Thoracic aorta (tissue), 2 donors: ENCODE data around the gene MED17. TPM values are rescaled to one million over a fixed set of nuclear protein-coding genes. Genes with fewer than 3 reads are reported as not detected.

Experiments
- ATAC-seq: fragments of 150-250 bp; one replicate; pipeline ENCODE4 v1.8.0; 2017; ENCODE audit warnings: low read depth; ENCODE audit not compliant: insufficient number of reproducible peaks, low FRiP score
- DNase-seq: peaks from one replicate; pipeline ENCODE4 v3.0.0-alpha.2; 2020; ENCODE audit warnings: low spot score
- H3K27ac ChIP-seq, 2 donors: fragments of 200-600 bp; sonication (generic); 1 replicate in 1 of 2; 2 replicates in 1 of 2; pipeline ENCODE4 v1.5.1; 2016; ENCODE audit warnings: mild to moderate bottlenecking in 2 of 2, moderate library complexity in 2 of 2
- H3K27me3 ChIP-seq: fragments of 200-600 bp; sonication (generic); replicated peaks from 2 replicates; pipeline ENCODE4 v1.6.0; 2016; ENCODE audit warnings: mild to moderate bottlenecking; ENCODE audit not compliant: insufficient read depth
- H3K36me3 ChIP-seq: fragments of 200-600 bp; sonication (generic); one replicate; pipeline ENCODE4 v1.5.1; 2016
- H3K4me1 ChIP-seq, 2 donors: fragments of 200-600 bp; sonication (generic); 1 replicate in 1 of 2; 2 replicates in 1 of 2; pipeline versions ENCODE4 v1.5.1 to v1.6.0; 2016; ENCODE audit warnings: low read depth in 2 of 2, mild to moderate bottlenecking in 1 of 2; ENCODE audit not compliant: control insufficient read depth in 1 of 2
- H3K4me3 ChIP-seq: fragments of 200-600 bp; sonication (generic); 2 replicates; pipeline ENCODE4 v1.5.1; 2016; ENCODE audit warnings: mild to moderate bottlenecking
- H3K9me3 ChIP-seq: fragments of 200-600 bp; sonication (generic); 2 replicates; pipeline ENCODE4 v1.5.1; 2016
- CTCF ChIP-seq: fragments of 200-600 bp; sonication (generic); IDR thresholded peaks from one replicate; pipeline ENCODE4 v1.5.1; 2019; ENCODE audit warnings: antibody characterized with exemption
- total RNA-seq, 2 donors: library from RNA; depleted of rRNA; stranded (reverse); fragments of >200 nt; gene quantifications; one replicate each; pipeline versions ENCODE4 v1.1.0 to v1.2.3, GENCODE V29; 2016

MED17 gene
- total RNA-seq, 2 donors from 2014 or later = 12.3 to 32.7 TPM

GRCh38 chr11:93761910-93762309, 22.2 kb upstream of the MED17 start:
- Histone ChIP-seq H3K27me3 (no peaks in the 10 kb centered on the region), H3K4me3 (no peak overlapping the region), H3K36me3 (peaks cover 30% of the 10 kb centered on the region), H3K27ac (no peak overlapping the region), H3K4me1 (no peaks in the 10 kb centered on the region), H3K9me3 (no peaks in the 10 kb centered on the region)
- TF ChIP-seq CTCF = no peak
- DNase-seq (no peak), ATAC-seq (no peak)

- Histone ChIP-seq H3K27me3 (no peaks in the 10 kb centered on the region), H3K36me3 (peaks cover 3% of the 10 kb centered on the region), H3K27ac (no peak overlapping the region), H3K4me3 (no peak overlapping the region), H3K9me3 (no peaks in the 10 kb centered on the region), H3K4me1 (no peaks in the 10 kb centered on the region)
- ATAC-seq (no peak), DNase-seq (no peak)
- TF ChIP-seq CTCF = no peak
Observed at GRCh38 chr11:93765551-93765950, 18.5 kb upstream of the MED17 start.

- no peak for TF ChIP-seq CTCF
Observed at GRCh38 chr11:93766504-93766903, 17.6 kb upstream of the MED17 start.

GRCh38 chr11:93767018-93767417, 17.1 kb upstream of the MED17 start:
- no peak for TF ChIP-seq CTCF
- ATAC-seq = no peak
- Histone ChIP-seq H3K27ac (no peak overlapping the region), H3K9me3 (no peaks in the 10 kb centered on the region), H3K36me3 (no peaks in the 10 kb centered on the region), H3K4me3 (no peak overlapping the region), H3K27me3 (no peaks in the 10 kb centered on the region), H3K4me1 (no peaks in the 10 kb centered on the region)
- no peak for DNase-seq

More at GRCh38 chr11:93766504-93766903, 17.6 kb upstream of the MED17 start:
- ATAC-seq (no peak), DNase-seq (no peak)
- H3K4me3 ChIP-seq = no peak overlapping the region
- H3K36me3 ChIP-seq = no peaks in the 10 kb centered on the region
- no peaks in the 10 kb centered on the region for H3K4me1 ChIP-seq
- H3K9me3 ChIP-seq = no peaks in the 10 kb centered on the region
- no peak overlapping the region for H3K27ac ChIP-seq
- H3K27me3 ChIP-seq = no peaks in the 10 kb centered on the region

- no peak overlapping the region for H3K4me3 ChIP-seq
- no peak for DNase-seq
- no peaks in the 10 kb centered on the region for H3K36me3 ChIP-seq
- H3K9me3 ChIP-seq = no peaks in the 10 kb centered on the region
- no peaks in the 10 kb centered on the region for H3K27me3 ChIP-seq
- TF ChIP-seq CTCF = no peak
- ATAC-seq = no peak
- H3K27ac ChIP-seq = no peak overlapping the region
- no peaks in the 10 kb centered on the region for H3K4me1 ChIP-seq
Observed at GRCh38 chr11:93770160-93770559, 13.9 kb upstream of the MED17 start.
